ENCODE data around the gene MATK. TPM values are rescaled to one million over a fixed set of nuclear protein-coding genes. Genes with fewer than 3 reads are reported as not detected.

The MATK gene
- total and polyA plus RNA-seq, 12 donors: 0.14 to 4.9 (median 0.49) TPM

DNA sequence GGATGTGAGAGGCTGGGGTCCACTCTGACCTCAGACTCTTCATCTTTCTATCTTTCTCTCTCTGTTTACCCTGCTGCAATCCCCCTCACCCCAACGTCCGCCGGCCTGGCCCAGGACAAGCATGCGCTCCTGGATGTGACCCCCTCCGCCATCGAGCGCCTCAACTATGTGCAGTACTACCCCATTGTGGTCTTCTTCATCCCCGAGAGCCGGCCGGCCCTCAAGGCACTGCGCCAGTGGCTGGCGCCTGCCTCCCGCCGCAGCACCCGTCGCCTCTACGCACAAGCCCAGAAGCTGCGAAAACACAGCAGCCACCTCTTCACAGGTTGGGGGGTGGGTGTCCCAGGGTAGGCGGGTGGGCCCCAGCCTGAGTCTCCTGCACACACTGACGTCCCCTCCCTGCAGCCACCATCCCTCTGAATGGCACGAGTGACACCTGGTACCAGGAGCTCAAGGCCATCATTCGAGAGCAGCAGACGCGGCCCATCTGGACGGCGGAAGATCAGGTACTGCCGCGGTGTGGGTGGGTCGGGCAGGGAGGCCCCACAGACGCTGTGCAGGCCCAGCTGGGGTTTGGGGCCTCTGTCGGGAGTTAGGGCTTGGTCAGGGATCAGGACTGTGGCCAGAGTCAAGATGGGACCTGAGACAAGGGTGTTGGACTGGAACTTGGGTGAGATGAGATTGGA is 39.7 kb downstream of the MATK start:
- intact Hi-C loops (cut with DNase I): no loop called here
- TF ChIP-seq, protein P1, sequence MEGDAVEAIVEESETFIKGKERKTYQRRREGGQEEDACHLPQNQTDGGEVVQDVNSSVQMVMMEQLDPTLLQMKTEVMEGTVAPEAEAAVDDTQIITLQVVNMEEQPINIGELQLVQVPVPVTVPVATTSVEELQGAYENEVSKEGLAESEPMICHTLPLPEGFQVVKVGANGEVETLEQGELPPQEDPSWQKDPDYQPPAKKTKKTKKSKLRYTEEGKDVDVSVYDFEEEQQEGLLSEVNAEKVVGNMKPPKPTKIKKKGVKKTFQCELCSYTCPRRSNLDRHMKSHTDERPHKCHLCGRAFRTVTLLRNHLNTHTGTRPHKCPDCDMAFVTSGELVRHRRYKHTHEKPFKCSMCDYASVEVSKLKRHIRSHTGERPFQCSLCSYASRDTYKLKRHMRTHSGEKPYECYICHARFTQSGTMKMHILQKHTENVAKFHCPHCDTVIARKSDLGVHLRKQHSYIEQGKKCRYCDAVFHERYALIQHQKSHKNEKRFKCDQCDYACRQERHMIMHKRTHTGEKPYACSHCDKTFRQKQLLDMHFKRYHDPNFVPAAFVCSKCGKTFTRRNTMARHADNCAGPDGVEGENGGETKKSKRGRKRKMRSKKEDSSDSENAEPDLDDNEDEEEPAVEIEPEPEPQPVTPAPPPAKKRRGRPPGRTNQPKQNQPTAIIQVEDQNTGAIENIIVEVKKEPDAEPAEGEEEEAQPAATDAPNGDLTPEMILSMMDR (IDR thresholded peaks at IDR 0.05): no peak
- Histone ChIP-seq H3K4me3 (no peak overlapping the region), H3K27ac (no peak overlapping the region), H3K4me1 (no peaks in the 10 kb centered on the region), H3K9me3 (no peaks in the 10 kb centered on the region), H3K27me3 (peaks cover 0 to 14% (median 0%) of the 10 kb centered on the region in 7 donors), H3K36me3 (peaks cover 0 to 26% (median 14%) of the 10 kb centered on the region in 9 donors)
- 66 to 70% methylated on average over 31 of the region's 31 CpGs for WGBS, 2 donors
- ATAC-seq: peak in 1 of 8 donors; percentile 22
- no peak for DNase-seq

DNA sequence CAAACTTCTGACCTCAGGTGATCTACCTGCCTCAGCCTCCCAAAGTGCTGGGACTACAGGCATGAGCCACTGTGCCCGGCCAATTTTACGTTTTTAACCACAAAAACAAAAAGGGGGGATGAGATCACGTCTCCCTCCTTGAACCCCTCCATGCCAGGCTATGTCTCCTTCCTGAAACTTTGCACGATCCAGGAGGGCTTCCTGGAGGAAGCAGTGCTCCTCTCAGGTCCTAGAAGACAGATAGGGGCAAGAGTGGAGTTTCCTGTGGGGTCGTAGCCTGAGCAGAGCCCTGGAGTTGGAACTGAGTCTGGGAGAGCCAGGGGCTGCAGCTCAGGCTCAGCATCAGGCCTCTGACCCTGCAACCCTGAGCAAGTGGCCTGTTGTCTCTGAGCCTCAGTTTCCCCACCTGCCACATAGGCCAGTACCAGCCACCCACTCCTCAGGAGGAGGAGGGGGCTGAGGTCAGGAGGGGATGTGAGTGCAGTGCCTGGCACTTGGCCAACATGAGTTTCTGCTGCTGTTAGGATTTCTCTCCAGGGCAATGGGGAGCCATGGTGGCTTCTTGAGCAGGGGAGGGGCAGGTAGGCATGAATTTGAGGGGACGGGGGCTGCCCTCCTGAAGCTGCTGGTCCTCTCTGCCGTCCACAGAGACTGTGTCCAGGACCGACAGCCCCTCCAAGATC is 40.7 kb downstream of the MATK start:
- no peaks in the 10 kb centered on the region for H3K4me1 ChIP-seq
- DNase-seq (no peak), ATAC-seq (no peak)
- H3K27me3 ChIP-seq: peaks cover 0 to 14% (median 0%) of the 10 kb centered on the region in 7 donors
- TF ChIP-seq, protein P1 (IDR thresholded peaks at IDR 0.05): no peak
- intact Hi-C loops (cut with DNase I): no loop called here
- peaks cover 0 to 16% (median 5%) of the 10 kb centered on the region in 9 donors for H3K36me3 ChIP-seq
- no peaks in the 10 kb centered on the region for H3K9me3 ChIP-seq
- no peak overlapping the region for H3K4me3 ChIP-seq
- 56 to 65% methylated on average over 8 of the region's 8 CpGs for WGBS, 2 donors
- H3K27ac ChIP-seq: no peak overlapping the region

DNA sequence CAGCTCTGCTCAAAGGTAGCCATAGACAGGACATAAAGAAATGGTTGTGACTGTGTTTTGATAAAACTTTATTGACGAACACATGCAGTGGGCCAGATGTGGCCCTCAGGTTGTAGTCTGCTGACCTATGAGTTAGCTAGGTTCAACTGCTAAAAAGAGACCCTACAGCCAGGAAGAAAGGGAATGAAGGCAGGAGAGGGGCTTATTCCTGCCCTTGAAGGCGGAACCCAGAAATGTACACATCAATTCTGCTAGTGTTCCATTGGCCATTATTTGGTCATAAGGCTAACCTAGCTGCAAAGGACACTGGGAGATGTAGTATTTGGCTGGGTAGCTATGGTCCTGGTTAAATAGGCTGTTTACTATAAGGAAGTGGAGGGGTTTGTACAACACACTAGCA is 42.7 kb downstream of the MATK start:
- H3K4me3 ChIP-seq: no peak overlapping the region
- intact Hi-C loops (cut with DNase I): no loop called here
- DNase-seq: no peak
- H3K36me3 ChIP-seq: no peaks in the 10 kb centered on the region
- H3K27me3 ChIP-seq: peaks cover 0 to 14% (median 0%) of the 10 kb centered on the region in 7 donors
- TF ChIP-seq, protein P1 (IDR thresholded peaks at IDR 0.05): no peak
- no peaks in the 10 kb centered on the region for H3K4me1 ChIP-seq
- 92% methylated on average over 2 of the region's 2 CpGs for WGBS, 2 donors
- no peaks in the 10 kb centered on the region for H3K9me3 ChIP-seq
- H3K27ac ChIP-seq: no peak overlapping the region
- ATAC-seq: no peak

DNA sequence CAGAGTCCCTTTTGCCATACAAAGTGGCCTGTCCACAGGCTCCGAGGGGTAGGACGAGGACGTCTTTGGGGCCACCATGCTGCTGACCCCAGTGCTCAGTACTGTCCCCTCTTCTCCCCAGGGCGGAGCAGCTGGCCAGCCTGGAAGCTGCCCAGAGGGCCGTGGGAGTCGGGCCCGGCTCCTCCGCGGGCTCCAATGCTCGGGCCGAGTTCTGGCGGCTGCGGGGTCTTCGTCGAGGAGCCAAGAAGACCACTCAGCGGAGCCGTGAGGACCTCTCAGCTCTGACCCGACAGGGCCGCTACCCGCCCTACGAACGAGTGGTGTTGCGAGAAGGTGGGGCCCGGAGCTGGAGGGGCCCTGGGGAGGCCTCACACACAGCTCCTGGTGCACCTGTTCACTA is 45.8 kb downstream of the MATK start:
- no peak for DNase-seq
- no peaks in the 10 kb centered on the region for H3K4me1 ChIP-seq
- peaks cover 0 to 7% (median 0%) of the 10 kb centered on the region in 7 donors for H3K27me3 ChIP-seq
- H3K27ac ChIP-seq: no peak overlapping the region
- intact Hi-C loops (cut with DNase I): no loop called here
- H3K36me3 ChIP-seq: no peaks in the 10 kb centered on the region
- H3K4me3 ChIP-seq: no peak overlapping the region
- ATAC-seq: no peak
- H3K9me3 ChIP-seq: no peaks in the 10 kb centered on the region
- whole genome bisulfite sequencing, 2 donors: 90 to 93% methylated on average over 24 of the region's 24 CpGs
- TF ChIP-seq, protein P1 (IDR thresholded peaks at IDR 0.05): no peak
